HUES64 (cell line): ENCODE data around the gene ZNF416.

Experiments
- H3K27ac ChIP-seq: 2 replicates; pipeline ENCODE4 v1.7.0; 2013; ENCODE audit warnings: low read depth, low read length, inconsistent platforms
- H3K27me3 ChIP-seq: 2 replicates; pipeline ENCODE4 v1.6.1; 2013; ENCODE audit warnings: mild to moderate bottlenecking, low read length; ENCODE audit not compliant: insufficient read depth
- H3K36me3 ChIP-seq: 2 replicates; pipeline ENCODE4 v1.6.1; 2013; ENCODE audit warnings: mild to moderate bottlenecking, low read length; ENCODE audit not compliant: insufficient read depth
- H3K4me1 ChIP-seq: 2 replicates; pipeline ENCODE4 v1.6.1; 2013; ENCODE audit warnings: mild to moderate bottlenecking, low read length, moderate library complexity; ENCODE audit not compliant: insufficient read depth
- H3K4me3 ChIP-seq: 2 replicates; pipeline ENCODE4 v1.5.1; 2013; ENCODE audit warnings: mild to moderate bottlenecking, low read length, moderate library complexity
- H3K9ac ChIP-seq: 2 replicates; pipeline ENCODE4 v1.6.1; 2013; ENCODE audit warnings: mild to moderate bottlenecking, low read depth, low read length
- H3K9me3 ChIP-seq: 2 replicates; pipeline ENCODE4 v1.6.1; 2013; ENCODE audit warnings: low read depth, low read length; ENCODE audit not compliant: insufficient read depth
- WGBS: fragments of 150-250, 120-280 bp; methylation state at CpG from one replicate; pipeline ENCODE4 v1.1.7; 2013; ENCODE audit warnings: missing lambda C conversion rate; 5-methylcytosine and 5-hydroxymethylcytosine counted together

The ZNF416 gene

DNA sequence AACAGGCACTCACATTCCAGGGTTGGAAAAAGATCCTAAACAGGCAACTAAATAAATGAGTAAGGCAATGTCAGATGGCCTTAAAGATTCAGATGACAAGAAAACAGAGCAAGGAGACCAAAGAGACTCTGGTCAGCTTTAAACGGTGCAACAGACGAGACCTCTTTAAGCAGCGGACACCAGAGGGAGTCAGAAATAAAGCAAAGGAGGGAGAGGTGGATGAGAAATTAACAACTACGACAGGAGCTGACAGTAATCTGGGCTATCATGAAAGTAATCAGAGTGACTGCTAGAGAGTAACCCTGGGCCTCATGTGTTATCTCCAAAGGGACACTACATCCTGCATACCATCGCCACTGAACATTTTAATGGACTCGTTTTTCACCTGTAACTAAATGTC lies 20.2 kb downstream of the ZNF416 start:
- no peaks in the 10 kb centered on the region for H3K27me3 ChIP-seq

GRCh38 chr19:57557659-57558058 lies 21.1 kb downstream of the ZNF416 start:
- Histone ChIP-seq H3K36me3 (peaks cover 38% of the 10 kb centered on the region), H3K4me1 (no peaks in the 10 kb centered on the region), H3K27me3 (no peaks in the 10 kb centered on the region), H3K9me3 (peaks cover 28% of the 10 kb centered on the region), H3K27ac (no peak overlapping the region), H3K9ac (no peak overlapping the region), H3K4me3 (0 out of 2 replicates have a peak overlapping the region, but pooled peaks have one; percentile 99)
- 91% methylated on average over 5 of the region's 5 CpGs for WGBS

More for the DNA sequence above, 20.2 kb downstream of the ZNF416 start:
- Histone ChIP-seq H3K9ac (peak overlapping the region; percentile 91), H3K4me1 (no peaks in the 10 kb centered on the region), H3K9me3 (peaks cover 36% of the 10 kb centered on the region), H3K27ac (no peak overlapping the region), H3K36me3 (peaks cover 29% of the 10 kb centered on the region), H3K4me3 (peak overlapping the region; percentile 99)
- WGBS = 60% methylated on average over 6 of the region's 6 CpGs

DNA sequence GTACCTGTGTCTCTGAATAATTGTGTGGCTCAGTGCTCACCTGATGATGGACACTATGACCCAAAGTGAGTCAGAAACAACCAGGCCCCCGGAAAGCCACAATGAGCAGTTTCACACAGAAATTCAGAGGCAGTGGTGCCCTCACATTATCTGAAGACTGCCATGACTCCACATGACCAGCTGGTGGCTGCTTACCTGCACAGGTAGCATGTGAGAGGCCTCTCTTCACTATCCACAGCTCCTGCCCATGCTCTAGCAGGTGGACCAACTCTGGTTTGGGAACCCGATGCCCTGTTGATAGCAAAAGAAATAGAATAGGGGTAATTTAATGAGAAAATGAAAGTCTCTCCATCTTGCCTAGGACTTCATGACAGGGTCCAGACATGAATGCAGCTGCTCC lies 26.3 kb downstream of the ZNF416 start:
- Histone ChIP-seq H3K9me3 (peaks cover 11% of the 10 kb centered on the region), H3K36me3 (peaks cover 89% of the 10 kb centered on the region), H3K27ac (no peak overlapping the region), H3K4me1 (no peaks in the 10 kb centered on the region), H3K27me3 (no peaks in the 10 kb centered on the region), H3K9ac (no peak overlapping the region), H3K4me3 (no peak overlapping the region)
- 94% methylated on average over 2 of the region's 2 CpGs for WGBS

DNA sequence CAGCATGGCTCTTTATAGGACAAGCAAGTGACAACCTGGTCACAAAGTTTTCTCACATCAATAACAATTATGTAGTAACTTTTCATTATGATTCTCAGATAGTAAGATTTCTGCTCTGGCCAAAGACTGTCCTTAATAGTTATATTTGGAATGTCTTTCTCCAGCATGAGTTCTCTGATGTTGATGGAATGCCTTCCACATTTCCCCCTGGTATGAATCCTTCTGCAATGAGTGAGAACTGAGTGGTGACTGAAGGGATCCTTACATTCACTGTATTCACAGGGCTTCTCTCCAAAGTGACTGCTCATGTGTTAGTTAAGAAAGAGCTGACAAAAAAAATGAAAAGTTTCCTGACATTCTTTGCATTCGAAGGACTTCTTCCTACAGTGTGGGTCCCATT lies 32.2 kb downstream of the ZNF416 start:
- no peak overlapping the region for H3K4me3 ChIP-seq
- no peaks in the 10 kb centered on the region for H3K4me1 ChIP-seq
- H3K27ac ChIP-seq = no peak overlapping the region
- H3K9me3 ChIP-seq = peaks cover 54% of the 10 kb centered on the region
- WGBS = 97% methylated on average over 1 of the region's 1 CpG
- H3K9ac ChIP-seq = no peak overlapping the region
- no peaks in the 10 kb centered on the region for H3K27me3 ChIP-seq
- peaks cover 98% of the 10 kb centered on the region for H3K36me3 ChIP-seq

DNA sequence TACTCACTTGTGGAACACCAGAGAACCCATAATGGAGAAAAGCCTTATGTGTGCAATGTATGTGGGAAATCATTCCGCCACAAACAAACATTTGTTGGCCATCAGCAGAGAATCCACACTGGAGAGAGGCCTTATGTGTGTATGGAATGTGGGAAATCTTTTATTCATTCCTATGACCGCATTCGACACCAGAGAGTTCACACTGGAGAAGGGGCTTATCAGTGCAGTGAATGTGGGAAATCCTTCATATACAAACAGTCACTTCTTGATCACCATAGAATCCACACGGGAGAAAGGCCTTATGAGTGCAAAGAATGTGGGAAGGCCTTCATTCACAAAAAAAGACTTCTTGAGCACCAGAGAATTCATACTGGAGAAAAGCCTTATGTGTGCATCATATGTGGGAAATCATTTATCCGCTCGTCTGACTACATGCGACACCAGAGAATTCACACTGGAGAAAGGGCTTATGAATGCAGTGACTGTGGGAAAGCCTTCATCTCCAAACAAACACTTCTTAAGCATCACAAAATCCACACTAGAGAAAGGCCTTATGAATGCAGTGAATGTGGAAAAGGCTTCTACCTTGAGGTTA lies 40.7 kb downstream of the ZNF416 start:
- no peaks in the 10 kb centered on the region for H3K27me3 ChIP-seq
- no peaks in the 10 kb centered on the region for H3K4me1 ChIP-seq
- H3K36me3 ChIP-seq = peaks cover 94% of the 10 kb centered on the region
- 100% methylated on average over 5 of the region's 7 CpGs for WGBS
- no peak overlapping the region for H3K4me3 ChIP-seq
- no peak overlapping the region for H3K9ac ChIP-seq
- H3K27ac ChIP-seq = no peak overlapping the region
- peaks cover 78% of the 10 kb centered on the region for H3K9me3 ChIP-seq

- Histone ChIP-seq H3K27me3 (no peaks in the 10 kb centered on the region), H3K9me3 (peaks cover 8% of the 10 kb centered on the region; the same call in 1 of the 2 replicates), H3K9ac (peak within 1 kb of the TSS; percentile 85), H3K27ac (peak within 1 kb of the TSS; percentile 93), H3K36me3 (peaks cover 18% of the 10 kb centered on the region), H3K4me3 (peak within 1 kb of the TSS; percentile 88), H3K4me1 (peaks cover 6% of the 10 kb centered on the region; the same call in 1 of the 2 replicates)
- under 1% methylated on average over 64 of the region's 64 CpGs for WGBS
Observed at GRCh38 chr19:57527136-57527881, 51.4 kb downstream of the ZNF416 start, which contains the start of gene ZNF549. Gene ZNF549 (plus strand): TSS chr19:57527356. CDS start chr19:57527574, 218 bp downstream.
